Esophagus muscularis mucosa (tissue), 3 donors: ENCODE data around the gene ODF4.

Experiments
- EP300 ChIP-seq: sonication (generic); formaldehyde crosslinking; IDR thresholded peaks from one replicate; pipeline ENCODE4 v1.6.1; 2017; ENCODE audit warnings: antibody characterized with exemption
- POLR2AphosphoS5 ChIP-seq, 2 donors: sonication (generic); formaldehyde crosslinking; IDR thresholded peaks; one replicate each; pipeline ENCODE4 v1.6.1; 2017; ENCODE audit warnings: antibody characterized with exemption in 2 of 2

DNA sequence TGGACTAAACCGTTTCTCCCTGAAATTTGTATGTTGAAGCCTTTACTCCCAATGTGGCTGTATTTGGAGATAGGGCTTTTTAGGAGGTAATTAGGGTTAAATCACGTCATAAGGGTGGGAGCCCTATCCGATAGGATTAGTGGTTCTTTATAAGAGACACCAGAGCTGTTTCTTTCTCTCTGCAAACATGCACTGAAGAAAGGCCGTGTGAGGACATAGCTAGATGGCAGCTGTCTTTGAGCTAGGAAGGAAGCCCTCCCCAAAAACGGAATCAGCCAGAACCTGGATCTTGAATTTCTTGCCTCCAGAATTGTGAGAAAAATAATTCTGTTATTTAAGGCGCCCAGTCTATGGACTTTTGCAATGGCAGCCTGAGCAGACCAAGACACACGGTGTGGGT, 14.1 kb downstream of the ODF4 start:
- TF ChIP-seq POLR2AphosphoS5 (IDR thresholded peaks at IDR 0.05) = no peak
- TF ChIP-seq EP300 = no peak
